DND-41 (cell line): ENCODE data around the gene STRIP1.

ENCODE experiments used
- ATAC-seq: fragments of 200-7000 bp; cut with Tn5 transposase; 3 replicates; pipeline ENCODE4 v1.9.1; 2021; ENCODE audit warnings: low read depth; ENCODE audit not compliant: insufficient read depth
- DNase-seq: peaks from one replicate; pipeline ENCODE4 v3.0.0-alpha.2; 2020
- H2AFZ ChIP-seq: 2 replicates; pipeline ENCODE4 v1.6.0; 2012; ENCODE audit warnings: low read depth, low read length
- H3K27ac ChIP-seq: 2 replicates; pipeline ENCODE4 v1.5.1; 2012; ENCODE audit warnings: low read length, inconsistent platforms
- H3K27me3 ChIP-seq: fragments of 200-600 bp; sonication (generic); 2 replicates; pipeline ENCODE4 v1.6.0; 2012; ENCODE audit warnings: low read length, mild to moderate bottlenecking, inconsistent platforms; ENCODE audit not compliant: insufficient read depth, poor library complexity
- H3K36me3 ChIP-seq: 2 replicates; pipeline ENCODE4 v1.5.1; 2012; ENCODE audit warnings: low read length, inconsistent platforms; ENCODE audit not compliant: insufficient read depth
- H3K4me1 ChIP-seq: 2 replicates; pipeline ENCODE4 v1.5.1; 2012; ENCODE audit warnings: mild to moderate bottlenecking, low read length; ENCODE audit not compliant: insufficient read depth
- H3K4me2 ChIP-seq: 2 replicates; pipeline ENCODE4 v1.6.0; 2012; ENCODE audit warnings: mild to moderate bottlenecking, moderate library complexity, low read length, inconsistent platforms; ENCODE audit not compliant: insufficient read depth
- H3K4me3 ChIP-seq, 2 experiments: fragments of 200-600 bp in 1 of 2; shearing (Covaris generic) in 1 of 2; 2 replicates each; pipeline ENCODE4 v1.5.1; 2012 to 2016; ENCODE audit warnings: inconsistent platforms in 2 of 2, low read length in 2 of 2, mild to moderate bottlenecking in 2 of 2, low read depth in 1 of 2, moderate library complexity in 1 of 2
- H3K79me2 ChIP-seq: 2 replicates; pipeline ENCODE4 v1.6.0; 2012; ENCODE audit warnings: low read length, inconsistent platforms; ENCODE audit not compliant: insufficient read depth
- H3K9ac ChIP-seq: 2 replicates; pipeline ENCODE4 v1.6.0; 2012; ENCODE audit warnings: low read depth, mild to moderate bottlenecking, inconsistent platforms, low read length, moderate library complexity
- H3K9me3 ChIP-seq: 2 replicates; pipeline ENCODE4 v1.5.1; 2012; ENCODE audit warnings: low read length, moderate library complexity, mild to moderate bottlenecking, inconsistent platforms; ENCODE audit not compliant: insufficient read depth, severe bottlenecking
- H4K20me1 ChIP-seq: 2 replicates; pipeline ENCODE4 v1.6.0; 2012; ENCODE audit warnings: low read length; ENCODE audit not compliant: insufficient read depth
- CTCF ChIP-seq: IDR thresholded peaks from 2 replicates; pipeline ENCODE4 v1.5.1; 2012; ENCODE audit warnings: borderline replicate concordance, low read length, moderate library complexity, mild to moderate bottlenecking; ENCODE audit not compliant: poor library complexity, severe bottlenecking; ENCODE audit errors: extremely low read depth
- EZH2 ChIP-seq: IDR thresholded peaks from 3 replicates; pipeline ENCODE4 v1.6.1; 2012; ENCODE audit warnings: borderline replicate concordance, low read depth, mild to moderate bottlenecking, moderate library complexity, low read length, inconsistent platforms; ENCODE audit not compliant: severe bottlenecking

Gene STRIP1

GRCh38 chr1:110087812-110088738, 53.7 kb downstream of the STRIP1 start:
- peaks cover 3% of the 10 kb centered on the region; the same call in 1 of the 2 replicates for H4K20me1 ChIP-seq
- no peaks in the 10 kb centered on the region for H3K79me2 ChIP-seq
- no peaks in the 10 kb centered on the region for H3K36me3 ChIP-seq
- no peak overlapping the region for H3K9ac ChIP-seq
- no peak overlapping the region for H2AFZ ChIP-seq
- TF ChIP-seq CTCF (peak; percentile 78), EZH2 (no peak)
- no peaks in the 10 kb centered on the region for H3K9me3 ChIP-seq
- H3K4me2 ChIP-seq = no peak overlapping the region
- peaks cover 21% of the 10 kb centered on the region for H3K27me3 ChIP-seq
- H3K4me1 ChIP-seq = no peaks in the 10 kb centered on the region
- DNase-seq = peak; percentile 53
- H3K4me3 ChIP-seq = no peak overlapping the region
- peak; percentile 98 for ATAC-seq
- H3K27ac ChIP-seq = no peak overlapping the region

GRCh38 chr1:110088739-110089316, 54.4 kb downstream of the STRIP1 start:
- TF ChIP-seq CTCF (no peak), EZH2 (no peak)
- H3K4me1 ChIP-seq = no peaks in the 10 kb centered on the region
- H3K4me3 ChIP-seq = no peak overlapping the region
- DNase-seq (no peak), ATAC-seq (no peak)
- no peaks in the 10 kb centered on the region for H3K79me2 ChIP-seq
- peaks cover 3% of the 10 kb centered on the region; the same call in 1 of the 2 replicates for H4K20me1 ChIP-seq
- H3K27me3 ChIP-seq = peaks cover 21% of the 10 kb centered on the region
- no peaks in the 10 kb centered on the region for H3K36me3 ChIP-seq
- no peak overlapping the region for H3K4me2 ChIP-seq
- no peak overlapping the region for H3K27ac ChIP-seq
- H2AFZ ChIP-seq = no peak overlapping the region
- no peaks in the 10 kb centered on the region for H3K9me3 ChIP-seq
- H3K9ac ChIP-seq = no peak overlapping the region

GRCh38 chr1:110089561-110090275, 55.3 kb downstream of the STRIP1 start:
- Histone ChIP-seq H3K4me3 (no peak overlapping the region), H3K9ac (no peak overlapping the region), H2AFZ (no peak overlapping the region), H3K27ac (no peak overlapping the region), H4K20me1 (peaks cover 3% of the 10 kb centered on the region; the same call in 1 of the 2 replicates), H3K36me3 (no peaks in the 10 kb centered on the region), H3K9me3 (no peaks in the 10 kb centered on the region), H3K4me1 (no peaks in the 10 kb centered on the region), H3K27me3 (peaks cover 21% of the 10 kb centered on the region), H3K4me2 (no peak overlapping the region), H3K79me2 (no peaks in the 10 kb centered on the region)
- no peak for ATAC-seq
- DNase-seq = no peak
- TF ChIP-seq EZH2 = no peak
- TF ChIP-seq CTCF = no peak
